NCI-H2107 (cell line): ENCODE data around the gene NUP58.
"Not testable (repeated sequence)": the region's sequence is repeated elsewhere in the genome, so short reads cannot be mapped to it uniquely, and the experiment has no call there.

ENCODE experiments used
- DNase-seq: peaks from one replicate; lab custom pipeline; 2025; lab: John Stamatoyannopoulos, UW

Gene NUP58

DNA sequence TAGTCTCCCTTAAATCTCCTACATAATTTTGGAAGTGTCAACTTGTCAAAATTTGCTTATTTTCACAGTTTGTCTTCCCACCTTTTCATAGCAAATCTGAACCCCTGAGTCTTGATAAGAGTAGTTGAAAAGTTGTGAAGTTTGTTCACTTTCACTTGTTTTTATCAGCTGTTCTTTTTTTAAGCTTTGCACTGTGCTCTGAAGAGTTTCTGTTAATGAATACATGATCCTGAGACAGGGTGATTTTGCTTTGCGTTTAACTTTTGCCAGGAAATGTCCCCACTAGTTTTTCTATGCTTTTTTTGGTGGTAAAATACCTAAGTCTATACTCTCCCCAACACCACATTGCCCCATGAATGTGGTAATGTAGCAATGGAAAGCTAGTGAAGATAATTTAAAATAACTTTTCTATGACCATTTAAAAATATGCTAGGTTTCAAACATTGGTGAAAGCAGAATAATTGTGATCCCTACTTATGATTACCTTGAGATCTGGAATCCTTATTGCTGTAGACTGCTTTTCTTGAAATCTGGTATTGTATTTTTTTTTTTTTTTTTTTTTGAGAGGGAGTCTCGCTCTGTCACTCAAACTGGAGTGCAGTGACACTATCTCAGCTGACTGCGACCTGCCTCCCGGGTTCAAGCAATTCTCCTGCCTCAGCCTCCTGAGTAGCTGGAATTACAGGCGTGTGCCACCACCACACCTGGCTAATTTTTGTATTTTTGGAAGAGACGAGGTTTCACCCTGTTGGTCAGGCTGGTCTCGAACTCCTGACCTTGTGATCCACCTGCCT, 5.4 kb downstream of the NUP58 start:
- no peak for DNase-seq

DNA sequence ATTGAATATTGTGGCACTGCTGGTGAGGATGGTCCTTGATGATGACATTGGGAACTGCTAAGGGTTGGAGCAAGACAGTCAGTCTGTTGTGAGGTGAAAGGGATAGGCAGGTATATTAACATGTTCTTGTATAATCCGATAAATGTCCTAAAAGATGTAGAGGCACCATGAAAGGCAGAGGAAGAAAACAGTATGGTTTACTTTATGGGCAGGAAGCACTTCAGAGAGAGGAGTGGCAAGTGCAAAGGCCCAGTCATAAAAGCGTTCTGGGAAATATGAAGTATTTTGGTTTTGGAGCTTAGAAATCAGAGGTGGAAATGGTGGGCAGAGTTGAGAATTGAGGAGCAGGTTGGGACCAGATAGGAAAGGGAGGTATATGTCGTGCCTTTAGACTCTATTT, 9.5 kb downstream of the NUP58 start:
- DNase-seq = no peak

DNA sequence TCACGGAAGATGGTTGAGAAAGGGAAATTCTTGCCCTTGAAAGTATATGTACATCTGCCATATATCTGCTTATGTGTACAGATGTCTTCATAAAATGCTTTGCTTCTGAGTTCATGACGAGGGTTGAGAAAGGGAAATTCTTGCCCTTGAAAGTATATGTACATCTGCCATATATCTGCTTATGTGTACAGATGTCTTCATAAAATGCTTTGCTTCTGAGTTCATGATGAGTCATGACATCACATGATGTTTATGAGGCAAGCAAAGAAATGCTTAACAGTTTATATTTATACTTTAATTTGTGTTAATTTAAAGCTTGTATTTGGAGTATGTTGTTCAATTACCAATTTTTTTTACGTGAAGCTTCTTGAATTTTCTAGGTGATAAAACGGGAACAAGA, 17.5 kb downstream of the NUP58 start:
- DNase-seq = not testable (repeated sequence)

DNA sequence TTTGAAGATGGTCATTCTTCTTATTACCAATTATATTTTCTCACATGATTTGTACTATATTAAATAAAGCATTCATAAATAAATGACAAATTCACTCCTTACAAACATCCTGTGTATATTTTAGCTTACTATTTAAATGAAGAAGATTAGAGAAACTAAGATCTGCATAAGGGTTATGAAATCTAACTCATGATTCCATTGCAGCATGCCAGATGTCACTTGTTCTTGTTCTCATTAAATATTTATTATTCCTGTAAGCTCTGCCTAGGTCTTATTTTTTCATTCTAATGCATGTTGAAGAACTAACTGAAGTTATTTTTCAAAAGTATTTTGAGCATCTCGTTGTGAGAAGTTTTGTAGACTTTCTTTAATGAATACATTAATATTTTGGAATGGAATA, 18.3 kb downstream of the NUP58 start:
- DNase-seq = no peak

DNA sequence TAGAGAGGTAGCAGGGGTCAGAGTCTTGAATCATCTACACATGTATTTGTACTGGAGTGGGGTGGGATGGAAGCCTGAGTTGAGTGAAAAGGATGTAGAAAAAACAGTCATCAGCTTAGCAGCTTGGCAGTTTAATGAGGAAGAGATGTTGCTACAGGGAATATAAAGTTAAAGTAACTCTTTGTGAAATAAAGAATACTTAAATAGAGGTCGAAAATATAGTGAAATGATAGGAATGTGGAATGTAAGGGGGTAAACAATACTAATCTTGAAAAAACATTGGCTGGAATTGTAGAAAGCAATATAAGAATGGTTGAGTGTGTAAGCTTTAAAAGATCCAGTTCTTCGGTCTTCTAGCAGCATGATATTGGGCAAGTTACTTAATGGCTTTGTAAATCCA, 22.7 kb downstream of the NUP58 start:
- DNase-seq = no peak

DNA sequence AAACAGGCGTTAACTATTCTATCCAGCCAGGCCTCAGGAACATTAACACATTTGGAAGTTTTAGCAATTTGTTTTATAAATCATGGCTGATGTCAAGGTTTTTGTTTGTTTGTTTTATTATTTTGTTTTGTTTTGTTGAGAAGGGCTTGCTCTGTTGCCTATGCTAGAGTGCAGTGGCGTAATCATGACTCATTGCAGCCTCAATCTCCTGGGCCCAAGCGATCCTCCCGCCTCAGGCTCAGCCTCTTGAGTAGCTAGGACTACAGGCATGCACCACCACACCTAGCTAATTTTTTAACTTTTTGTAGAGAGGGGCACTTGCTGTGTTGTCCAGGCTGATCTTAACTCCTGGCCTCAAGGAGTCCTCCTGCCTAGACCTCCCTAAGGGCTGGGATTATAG, 28.3 kb downstream of the NUP58 start:
- DNase-seq = no peak

DNA sequence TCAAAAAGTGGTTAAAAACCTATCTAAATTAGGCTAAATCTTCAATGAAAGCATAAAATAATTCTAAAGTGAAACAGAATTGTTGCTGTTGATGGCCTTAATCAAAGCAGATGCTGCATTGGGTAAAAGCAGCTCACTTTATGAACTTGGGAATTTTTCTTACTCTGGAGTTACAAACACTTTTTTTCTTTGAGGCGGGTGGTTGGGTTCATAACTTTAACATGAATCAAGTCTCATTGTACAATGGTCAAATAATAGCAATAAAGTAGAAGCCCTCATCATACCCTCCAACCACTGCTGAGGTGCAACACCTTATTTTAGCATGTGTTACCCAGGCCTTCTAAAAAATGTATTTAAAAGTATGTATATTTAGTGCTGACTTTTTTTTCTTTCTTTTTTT, 29.1 kb downstream of the NUP58 start:
- DNase-seq = no peak

DNA sequence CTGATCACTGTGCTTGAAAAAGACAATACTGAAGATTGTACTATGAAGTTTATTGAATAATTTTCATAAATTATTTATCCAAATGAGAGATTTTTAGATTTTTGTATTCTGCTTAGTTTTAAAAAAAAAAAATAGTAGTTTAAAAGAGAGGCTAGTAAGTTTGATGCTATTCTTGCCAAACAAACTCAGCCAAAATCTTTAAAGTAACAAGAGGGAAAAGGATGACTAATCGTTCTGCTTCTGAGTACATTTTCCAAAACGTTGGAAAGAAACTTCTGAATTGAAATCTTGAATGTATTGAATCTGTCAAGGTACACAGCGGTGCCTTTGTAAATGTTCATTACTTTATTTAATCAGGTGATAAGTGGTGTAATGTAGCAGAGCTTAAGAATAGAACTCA, 34.4 kb downstream of the NUP58 start:
- DNase-seq = no peak

DNA sequence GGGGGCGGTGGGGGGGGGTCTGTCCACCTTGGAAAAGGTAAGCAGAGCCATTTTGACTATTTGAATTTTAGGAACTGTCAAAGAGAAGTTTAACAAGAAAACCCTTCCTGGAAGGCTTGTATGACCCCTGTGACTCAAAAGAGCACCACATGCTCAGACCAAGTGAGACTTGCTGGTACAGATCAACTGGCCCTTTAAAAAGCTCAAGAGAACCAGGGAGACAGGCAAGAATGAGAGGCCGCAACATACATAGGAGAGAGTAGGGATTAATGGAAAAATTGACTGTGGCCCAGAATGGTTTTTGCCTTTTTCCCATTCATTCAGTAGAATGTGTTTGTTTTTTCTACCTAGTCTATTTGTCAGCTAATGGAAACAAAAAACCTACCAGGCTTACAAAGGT, 44.2 kb downstream of the NUP58 start:
- no peak for DNase-seq

DNA sequence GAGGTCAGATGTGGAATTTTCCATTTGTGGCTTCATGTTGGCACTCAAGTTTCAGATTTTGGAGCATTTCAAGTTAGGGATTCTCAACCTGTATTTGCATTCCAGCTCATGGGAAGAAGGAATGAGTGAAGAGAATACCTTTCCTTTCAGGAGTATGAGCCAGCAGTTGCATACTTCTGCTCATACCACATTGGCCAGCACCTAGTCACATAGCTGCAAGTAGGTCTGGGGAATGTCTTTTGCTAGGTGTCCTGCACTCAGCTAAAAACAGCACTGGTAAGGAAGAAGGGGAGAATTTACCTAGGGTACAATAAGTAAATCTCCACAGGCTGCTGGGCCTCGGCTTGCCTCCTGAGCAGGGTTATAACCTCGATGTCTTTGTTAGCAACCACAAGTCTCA, 45.7 kb downstream of the NUP58 start:
- DNase-seq = no peak

DNA sequence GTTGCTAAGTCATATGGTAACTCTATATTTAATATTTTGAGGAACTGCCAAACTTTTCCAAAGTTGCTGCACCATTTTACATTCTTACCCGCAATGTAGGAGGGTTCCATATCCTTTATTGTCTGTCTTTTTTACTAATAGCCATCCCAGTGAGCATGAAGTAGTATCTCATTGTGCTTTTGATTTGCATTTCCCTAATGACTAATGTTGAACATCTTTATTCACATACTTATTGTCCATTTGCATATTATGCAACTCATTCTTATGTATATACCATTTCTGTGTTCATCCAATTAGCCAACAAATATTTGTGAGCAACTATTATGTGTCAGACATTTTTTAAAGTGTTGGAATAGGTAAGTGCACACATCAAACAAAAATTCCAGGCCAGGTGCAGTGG, 50.0 kb downstream of the NUP58 start:
- no peak for DNase-seq

DNA sequence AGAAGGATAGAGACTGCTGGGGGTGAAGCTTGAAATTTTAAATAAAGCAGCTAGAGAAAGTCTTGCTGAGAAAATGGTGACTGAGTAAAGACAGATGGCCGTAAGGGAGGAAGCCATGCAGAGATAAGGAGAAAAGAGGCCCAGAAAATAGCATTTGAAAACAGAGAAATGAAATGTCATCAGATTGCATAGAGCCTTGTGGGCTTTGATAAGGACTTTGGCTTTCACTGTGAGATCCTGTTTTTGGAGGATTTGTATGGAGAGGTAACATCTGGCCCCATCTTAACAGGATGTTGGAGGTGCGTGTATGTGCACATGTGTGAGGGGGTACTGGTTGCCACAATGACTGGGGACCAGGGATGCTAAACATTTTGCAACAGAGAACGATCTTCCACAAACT, 50.8 kb downstream of the NUP58 start:
- no peak for DNase-seq

DNA sequence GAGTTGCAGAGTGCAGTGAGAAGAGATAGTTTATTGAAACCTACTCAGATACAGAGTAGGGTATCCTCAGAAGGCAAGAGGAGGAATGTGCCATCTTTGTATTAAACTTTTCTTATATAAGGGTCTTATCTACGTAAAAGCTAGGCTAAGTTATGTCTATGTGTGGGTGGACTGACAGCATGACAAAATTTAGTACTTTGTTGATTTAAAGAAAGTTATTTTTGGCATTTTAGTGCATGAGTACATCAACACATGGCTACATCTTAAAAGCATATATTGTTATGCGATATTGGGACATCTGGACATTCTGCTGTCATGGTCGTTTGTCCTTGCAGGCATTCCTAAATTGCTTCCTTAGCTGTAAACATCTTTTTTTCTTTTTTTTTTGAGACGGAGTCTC, 51.4 kb downstream of the NUP58 start:
- DNase-seq = no peak

DNA sequence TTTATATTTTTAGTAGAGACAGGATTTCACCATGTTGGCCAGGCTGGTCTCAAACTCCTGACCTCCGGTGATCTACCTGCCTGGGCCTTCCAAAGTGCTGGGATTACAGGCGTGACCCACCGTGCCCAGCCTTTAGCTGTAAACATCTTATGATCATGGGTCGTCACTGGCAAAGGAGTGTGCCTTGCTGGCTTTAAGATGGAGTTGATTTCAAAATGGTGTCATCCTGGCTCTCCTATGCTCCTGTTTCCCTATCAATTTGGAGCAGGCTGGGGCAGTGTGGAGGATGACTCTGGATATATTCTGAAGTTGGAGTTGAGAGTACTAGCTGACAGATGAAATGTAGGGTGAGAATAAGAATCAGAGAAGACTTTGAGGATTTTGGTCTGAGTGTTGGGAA, 51.9 kb downstream of the NUP58 start:
- no peak for DNase-seq

DNA sequence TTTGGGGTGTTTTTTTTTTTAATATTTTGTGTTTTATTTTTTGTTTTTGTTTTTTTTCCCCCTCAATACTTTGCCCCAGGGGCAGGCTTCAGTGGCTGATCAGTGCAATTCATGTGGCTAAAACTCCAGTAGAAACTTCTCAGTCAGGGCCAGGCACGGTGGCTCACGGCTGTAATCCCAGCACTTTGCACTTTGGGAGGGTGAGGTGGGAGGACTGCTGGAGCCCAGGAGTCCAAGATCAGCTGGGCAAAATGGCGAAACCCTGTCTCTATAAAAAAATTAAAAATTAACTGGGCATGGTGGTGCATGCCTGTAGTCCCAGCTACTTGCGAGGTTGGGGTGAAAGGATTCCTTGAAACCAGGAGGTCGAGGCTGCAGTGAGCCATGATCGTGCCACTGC, 53.0 kb downstream of the NUP58 start:
- DNase-seq = no peak

DNA sequence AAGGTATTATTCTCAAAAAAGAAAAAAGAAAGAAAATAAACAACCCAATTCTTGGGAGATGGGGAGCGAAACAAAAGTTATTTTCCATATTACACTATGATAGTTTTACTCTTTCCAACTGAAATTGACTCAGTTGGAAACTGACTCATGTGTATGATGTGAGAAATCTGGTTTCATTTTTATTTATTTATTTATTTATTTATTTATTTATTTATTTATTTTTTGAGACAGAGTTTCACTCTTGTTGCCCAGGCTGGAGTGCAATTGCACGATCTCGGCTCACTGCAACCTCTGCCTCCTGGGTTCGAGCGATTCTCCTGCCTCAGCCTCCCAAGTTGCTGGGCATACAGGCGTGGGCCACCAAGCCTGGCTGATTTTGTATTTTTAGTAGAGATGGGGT, 59.0 kb downstream of the NUP58 start:
- DNase-seq = not testable (repeated sequence)

DNA sequence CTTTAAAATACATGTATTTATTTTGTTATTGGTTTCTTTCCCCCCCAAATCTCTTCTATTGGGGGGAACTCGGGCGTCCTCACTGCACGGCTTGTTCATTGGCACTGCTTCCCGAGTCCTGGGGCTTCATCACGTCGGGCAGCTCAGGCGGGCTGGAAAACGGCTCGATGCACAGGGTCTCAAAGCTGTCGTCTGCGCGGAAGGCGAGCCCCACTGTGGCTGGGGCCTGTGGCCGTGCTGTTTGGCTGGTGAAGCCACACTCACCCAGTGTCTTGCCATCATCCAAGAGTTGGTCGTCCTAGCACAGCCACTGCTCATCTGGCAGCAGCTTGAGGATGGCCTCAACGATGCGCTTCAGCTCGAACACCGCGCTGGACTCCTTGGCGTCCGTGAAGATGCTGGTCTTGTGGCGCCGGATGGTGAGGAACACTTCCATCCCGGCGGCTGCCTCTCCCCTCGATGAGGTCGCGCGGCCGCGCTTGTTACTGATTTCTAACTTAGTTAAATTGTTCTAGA, 64.4 kb downstream of the NUP58 start:
- no peak for DNase-seq

DNA sequence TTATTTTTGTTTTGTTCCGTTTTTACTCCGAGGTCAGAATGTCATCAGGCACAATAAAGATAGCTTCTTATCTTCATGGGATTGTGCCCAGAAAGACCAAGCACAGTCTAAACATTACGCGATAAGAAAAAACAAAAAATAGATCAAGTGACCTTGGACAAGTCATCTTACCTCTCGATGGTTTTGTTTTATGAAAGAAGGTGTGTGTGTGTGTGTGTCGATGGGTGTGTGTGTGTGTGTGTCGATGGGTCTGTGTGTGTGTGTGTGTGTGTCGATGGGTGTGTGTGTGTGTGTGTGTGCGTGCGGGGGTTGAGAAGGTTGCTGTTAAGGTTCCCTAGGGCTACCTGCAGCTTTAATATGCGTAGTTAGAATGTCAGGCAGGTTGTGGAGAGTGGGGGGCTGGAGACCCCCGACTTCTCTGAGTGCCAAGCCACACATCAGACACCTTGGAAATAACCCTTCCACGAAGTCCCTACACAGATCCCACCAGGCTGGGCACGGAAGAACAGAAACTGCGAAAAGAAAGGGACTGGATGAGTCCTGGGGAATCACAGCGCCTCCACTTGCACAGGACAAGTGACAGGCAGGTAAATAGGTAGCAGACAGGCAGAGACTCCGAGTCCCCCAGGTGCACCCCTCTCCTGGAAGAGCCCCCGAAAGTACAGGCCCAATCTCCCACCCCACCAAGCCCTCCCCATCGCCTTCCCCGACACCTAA, 69.9 kb downstream of the NUP58 start:
- no peak for DNase-seq

DNA sequence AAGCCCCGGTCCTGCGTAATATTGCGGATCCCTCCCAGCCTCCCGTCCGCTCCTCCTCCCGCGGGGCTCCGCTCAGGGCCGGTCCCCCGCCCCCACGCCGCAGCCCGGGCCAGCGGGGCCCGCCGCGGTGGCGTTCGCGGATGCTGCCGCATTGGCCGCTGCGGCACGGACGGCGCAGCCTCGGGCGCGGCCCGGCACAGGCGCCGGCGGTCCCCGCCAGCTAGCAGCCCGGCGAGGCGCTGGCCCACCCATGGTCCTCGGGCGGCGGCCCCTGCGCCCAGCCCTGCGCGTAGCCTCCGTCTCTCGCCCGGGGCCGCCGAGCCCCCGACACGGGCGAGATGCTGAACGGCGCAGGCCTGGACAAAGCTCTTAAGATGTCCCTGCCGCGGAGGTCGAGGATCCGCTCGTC, 70.5 kb downstream of the NUP58 start, which contains the start of gene ATP8A2:
Gene ATP8A2 (plus strand): TSS at position 100 of the 409 bp plus-strand sequence. CDS start 239 bp downstream, at position 339.
- DNase-seq = no peak

DNA sequence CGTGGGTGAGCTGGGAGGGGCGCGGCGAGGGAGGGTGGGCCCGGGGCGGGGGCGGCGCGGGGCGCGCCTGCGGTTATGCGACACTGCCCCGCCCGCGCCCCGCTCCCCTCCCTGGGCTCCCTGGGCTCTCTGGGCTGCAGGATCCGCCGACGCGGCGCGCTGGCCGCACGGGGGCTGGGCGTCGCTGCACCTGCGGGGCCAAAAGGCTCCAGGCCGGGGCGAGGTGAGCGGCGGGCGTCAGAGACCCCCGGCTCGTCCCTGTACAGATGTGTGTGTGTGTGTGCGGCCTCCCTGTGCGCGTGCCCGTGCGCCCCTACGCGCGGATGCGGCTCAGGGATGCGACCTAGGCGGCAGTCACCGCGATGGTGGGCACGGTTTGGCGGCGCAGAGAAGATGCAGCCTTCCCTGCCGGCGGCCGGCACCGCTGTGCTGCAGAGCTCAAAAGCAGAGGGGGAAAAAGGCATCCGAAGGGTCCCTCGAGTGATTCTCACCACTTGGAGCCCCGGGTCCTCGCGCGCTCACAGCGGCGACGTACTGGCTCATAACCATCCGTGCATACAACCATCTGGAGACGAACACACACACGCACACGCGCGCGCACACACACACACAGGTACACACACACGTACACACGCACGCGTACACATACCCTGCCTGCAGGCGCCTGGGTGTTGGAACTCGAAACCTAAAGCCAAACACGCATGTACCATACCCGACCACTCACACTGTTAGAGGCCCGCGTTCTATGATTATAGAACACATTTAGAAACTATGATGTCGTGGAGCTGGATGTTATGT, 71.1 kb downstream of the NUP58 start:
- DNase-seq = no peak

DNA sequence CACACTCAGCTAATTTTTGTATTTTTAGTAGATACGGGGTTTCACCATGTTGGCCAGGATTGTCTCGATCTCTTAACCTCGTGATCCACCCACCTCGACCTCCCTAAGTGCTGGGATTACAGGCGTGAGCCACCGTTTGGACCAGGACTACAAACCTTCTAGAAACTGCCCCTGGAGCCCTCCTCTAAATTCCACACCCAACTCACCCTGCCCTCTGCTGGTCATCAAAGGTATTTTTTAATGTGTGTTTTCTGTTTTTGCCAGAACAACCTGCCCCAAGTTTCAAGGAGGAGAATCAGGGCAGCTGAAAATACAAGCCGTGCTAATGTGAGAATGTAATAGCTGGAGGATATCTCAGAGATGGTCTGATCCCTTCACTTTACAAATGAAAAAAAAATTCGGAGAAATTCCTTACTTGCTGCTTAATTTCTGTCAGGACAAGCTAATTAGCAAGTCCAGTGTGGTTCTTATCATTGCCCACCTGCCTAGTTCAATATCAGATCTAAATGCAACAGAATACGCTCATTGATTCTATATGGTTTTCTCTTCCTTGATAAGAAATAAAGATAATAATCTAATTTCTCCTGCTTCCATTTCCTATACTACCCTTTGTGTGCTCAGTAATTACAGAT, 74.4 kb downstream of the NUP58 start:
- no peak for DNase-seq
